ELR (cell line): Measurements from ENCODE around the gene PDE9A.

Experiments used
- DNase-seq: peaks from one replicate; pipeline ENCODE4 v3.0.0-alpha.2; 2015; ENCODE audit warnings: low read depth

Gene PDE9A

DNA sequence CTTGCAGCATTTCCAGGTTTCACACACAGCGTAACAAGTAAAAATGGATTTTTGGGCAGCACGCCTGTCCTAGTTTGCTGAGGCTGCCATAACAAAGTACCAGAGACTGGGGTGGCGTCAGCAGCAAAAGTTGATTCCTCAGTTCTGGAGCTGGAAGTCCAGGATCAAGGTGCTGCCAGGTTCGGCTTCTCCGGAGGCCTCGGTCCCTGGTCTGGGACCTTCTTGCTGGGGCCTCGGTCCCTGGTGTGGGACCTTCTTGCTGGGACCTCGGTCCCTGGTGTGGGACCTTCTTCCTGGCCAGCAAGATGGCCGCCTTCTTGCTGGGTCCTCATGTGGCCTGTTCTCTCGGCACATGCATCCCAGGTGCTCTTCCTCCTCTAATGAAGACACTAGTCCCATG lies 104.0 kb downstream of the PDE9A start:
- DNase-seq = no peak

DNA sequence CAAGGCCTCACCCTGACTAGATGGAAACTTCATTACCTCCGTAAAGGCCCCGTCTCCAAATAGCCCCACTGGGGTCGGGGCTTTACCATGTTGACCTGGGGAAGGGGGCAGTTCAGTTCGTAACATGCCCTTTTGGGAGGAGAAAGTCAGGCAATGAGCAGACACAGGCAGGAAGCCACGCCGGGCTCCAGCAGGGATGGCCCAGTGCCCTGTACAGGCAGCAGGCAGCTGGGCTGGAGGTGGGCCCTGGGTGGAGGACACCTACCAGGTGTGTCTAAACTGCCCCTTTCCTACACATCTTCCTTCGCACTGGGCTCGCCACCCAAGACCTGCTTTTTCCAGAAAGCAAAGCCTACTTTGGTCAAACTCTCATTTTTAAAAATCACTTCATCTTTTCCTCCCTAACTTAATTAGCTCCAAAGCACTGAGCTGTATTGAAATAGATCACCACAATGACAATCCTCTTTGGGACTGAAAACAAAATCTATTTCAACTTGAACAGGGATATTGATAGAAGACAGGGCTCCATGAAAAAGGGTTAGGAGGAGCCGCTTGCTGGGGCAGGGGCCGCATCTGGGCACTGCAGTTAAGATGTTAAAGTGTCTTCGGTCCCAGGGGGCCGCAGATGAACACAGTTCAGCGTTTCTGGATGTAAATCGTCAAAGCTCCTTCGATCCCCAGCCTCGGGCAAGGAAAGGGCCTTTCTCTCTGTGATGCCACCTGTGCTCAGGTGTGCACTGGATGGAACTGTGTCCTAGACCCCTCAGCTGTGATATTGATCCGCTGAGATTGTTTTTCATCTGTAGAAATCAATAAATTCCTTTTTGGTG lies 104.6 kb downstream of the PDE9A start:
- DNase-seq = no peak

DNA sequence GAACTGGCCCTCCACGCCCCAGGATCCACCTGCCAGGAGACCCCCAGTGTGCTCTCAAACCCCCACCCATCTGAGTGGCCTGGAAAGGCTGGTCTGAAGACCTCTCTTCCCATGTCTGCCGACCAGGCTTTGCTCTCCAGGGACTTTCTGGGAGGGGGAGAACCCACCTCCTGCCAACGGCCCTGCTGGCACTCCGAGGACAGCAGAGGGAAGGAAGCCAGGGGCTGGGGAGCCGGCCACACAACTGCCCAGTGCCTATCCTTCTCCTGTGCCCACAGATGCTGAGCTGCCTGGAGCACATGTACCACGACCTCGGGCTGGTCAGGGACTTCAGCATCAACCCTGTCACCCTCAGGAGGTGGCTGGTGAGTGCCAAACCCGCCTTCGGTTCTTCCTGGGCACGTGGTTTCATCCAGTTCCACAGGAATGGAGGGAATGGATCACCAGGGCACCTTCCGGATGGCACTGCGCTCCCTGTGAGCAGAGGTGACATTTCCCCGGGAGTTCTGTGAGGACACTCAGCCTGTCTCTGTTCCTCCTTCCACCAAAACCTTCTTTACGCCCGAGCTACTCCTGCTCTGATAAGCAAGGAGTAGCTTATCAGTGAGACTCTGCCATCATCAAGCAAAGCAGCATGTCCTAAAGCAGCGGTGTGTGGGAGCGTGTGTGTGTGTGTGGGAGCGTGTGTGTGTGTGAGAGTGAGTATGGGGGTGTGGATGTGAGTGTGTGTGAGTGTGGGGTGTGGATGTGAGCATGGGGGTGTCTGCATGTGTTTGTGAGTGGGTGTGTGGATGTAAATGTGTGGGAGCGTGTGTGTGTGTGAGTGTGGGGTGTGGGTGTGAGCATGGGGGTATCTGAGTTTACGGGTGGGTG lies 105.5 kb downstream of the PDE9A start:
- no peak for DNase-seq

DNA sequence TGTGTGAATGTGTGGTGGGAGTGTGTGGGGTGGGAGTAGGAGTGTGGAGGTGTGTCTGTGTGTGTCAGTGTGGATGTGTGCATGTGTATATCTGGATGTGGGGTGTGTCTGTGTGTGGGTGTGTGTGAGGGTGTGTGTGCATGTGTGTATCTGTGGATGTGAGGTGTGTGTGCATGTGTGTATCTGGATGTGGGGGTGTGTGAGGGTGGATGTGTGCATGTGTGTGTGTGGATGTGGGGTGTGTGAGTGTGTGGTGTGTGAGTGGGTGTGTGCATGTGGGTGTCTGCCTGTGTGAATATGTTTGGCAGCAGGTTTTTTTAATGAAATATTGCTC lies 106.1 kb downstream of the PDE9A start:
- DNase-seq = no peak

GRCh38 chr21:42760361-42760950 lies 107.0 kb downstream of the PDE9A start:
- DNase-seq = no peak

- no peak for DNase-seq
Observed at GRCh38 chr21:42760951-42761751, 107.7 kb downstream of the PDE9A start.

DNA sequence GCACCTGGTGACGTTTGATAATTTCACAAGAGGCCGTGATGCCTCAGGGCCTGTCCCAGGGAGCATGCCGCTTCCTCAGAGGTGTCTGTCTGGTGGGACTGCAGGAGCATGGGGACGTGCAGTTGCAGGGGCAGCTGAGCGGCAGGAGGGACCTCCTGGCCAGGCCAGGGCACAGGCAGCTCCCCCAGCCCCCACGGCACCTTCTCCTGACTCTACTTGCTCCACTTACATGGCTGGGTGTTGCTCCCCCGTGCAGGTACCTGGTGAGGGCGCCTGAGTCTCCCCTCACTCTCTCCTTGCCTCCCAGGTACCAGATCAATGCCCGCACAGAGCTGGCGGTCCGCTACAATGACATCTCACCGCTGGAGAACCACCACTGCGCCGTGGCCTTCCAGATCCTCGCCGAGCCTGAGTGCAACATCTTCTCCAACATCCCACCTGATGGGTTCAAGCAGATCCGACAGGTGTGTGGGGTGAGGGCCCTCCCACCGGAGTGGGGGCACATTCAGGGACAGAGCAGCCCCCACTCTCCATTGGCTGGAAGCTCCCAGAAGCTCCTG lies 108.4 kb downstream of the PDE9A start:
- DNase-seq = no peak

DNA sequence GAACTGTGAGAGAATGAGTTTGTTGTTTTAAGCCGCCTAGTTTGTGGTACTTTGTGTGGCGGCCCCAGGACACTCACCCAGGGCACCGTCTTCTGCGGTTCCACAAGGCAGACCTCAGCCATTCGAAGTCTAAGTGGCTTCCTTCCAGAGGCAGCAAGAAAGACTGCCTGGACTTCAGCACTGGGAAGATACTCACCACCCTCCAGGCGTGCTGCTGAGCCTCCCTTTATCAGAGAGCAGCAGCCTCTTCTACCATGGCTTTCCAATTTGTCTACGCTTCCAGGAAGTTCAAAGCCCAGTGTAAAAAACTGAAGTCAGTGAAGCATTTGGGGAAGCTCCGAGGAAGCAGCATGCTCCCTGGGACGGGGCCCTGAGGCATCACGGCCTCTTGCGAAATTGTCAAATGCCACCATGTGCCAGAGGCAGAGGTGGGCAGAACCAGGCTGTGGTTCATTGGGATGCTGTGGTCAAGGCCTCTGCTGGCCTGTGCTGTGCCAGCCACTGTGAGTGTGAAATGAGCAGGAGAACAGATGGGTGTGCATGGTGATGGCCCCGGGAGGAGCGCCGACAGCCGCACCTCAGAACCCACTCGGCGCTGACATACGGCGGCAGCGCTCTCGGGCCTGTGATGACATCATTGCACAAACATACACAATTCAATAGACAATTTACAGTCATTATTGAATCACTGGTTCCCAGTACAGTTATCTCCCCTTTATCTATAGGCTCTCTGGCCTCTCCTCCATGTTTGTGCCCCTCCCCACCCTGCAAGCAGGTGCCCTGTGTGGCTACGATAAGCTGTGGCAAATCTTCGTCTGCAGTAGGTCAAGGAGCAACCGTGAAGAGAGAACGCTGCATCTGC lies 110.4 kb downstream of the PDE9A start:
- DNase-seq = no peak

- DNase-seq = no peak
Observed at GRCh38 chr21:42764443-42764760, 111.0 kb downstream of the PDE9A start.

GRCh38 chr21:42764883-42765282 lies 111.5 kb downstream of the PDE9A start:
- no peak for DNase-seq

GRCh38 chr21:42765656-42766055 lies 112.2 kb downstream of the PDE9A start:
- no peak for DNase-seq

DNA sequence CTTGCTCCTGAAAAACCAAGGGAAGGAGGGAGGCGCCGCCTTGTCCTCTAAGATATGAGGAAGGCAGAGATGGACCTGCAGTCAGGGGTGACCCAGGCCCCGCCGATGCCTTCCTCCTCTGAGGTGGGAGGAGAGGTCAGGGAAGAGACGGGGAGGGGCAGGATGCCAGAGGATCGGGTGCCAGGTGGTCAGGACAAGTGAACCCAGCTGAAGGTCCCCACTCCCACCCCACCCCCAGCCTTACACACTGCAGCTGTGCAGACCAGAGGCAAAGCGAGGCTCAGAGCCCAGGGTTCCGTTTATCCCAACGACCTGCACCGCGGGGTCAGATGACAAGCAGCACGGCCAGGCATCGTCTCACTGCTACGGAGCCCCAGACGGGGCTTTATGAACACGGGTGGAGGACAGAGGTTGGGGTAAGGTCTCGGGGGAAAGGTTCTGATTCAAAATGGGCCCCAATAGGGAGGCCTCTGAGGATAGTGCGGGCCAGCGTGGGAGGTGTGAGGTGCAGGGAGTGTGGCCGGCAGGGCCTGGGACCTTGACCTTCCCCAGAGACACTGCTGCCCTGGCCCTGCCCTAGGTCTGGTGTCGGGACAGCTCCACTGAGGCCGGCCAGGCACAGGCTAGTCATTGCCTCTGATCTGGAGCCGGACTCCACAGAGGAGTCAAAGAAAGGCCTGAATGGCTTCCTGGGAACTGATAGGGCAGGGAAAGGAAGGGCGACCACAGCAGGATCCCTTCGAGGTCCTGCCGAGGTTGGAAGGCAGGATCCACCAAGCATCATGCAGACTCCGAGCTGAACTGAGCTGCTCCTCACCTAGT lies 113.5 kb downstream of the PDE9A start:
- no peak for DNase-seq

GRCh38 chr21:42767561-42767835 lies 114.1 kb downstream of the PDE9A start:
- DNase-seq = no peak

DNA sequence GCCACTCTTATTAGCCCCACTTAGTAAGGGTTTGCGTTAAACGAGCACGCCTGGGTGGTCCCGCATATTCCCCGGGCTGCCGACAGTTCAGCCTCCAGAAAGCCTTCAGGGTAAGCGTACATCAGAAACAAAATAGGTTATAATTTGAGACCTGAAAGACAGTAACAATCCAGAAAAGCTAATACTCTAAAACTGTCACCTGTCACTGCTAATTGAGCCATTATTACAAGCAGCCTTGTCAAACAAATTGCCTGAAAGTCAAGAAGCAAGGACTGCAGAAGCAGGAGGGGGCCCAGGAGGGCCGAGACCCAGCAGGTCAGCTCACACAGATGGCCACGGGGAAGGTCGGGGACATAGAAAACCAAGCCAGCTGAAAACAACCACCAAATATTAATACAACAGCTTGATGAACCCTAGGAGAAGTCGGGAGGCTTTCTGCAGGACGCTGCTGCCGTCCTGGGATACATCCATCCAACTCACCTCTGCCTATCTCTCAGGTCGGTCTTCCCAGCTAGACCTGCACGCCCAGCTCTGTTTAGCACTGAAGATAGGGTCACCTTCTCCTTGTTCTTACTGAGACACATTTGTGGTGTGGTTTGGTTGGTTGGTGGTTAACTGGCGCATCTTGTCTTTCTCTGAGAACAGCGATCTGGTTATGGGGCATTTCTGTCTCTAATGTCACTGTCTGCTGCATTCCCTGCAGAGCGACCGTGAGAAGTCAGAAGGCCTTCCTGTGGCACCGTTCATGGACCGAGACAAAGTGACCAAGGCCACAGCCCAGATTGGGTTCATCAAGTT lies 115.1 kb downstream of the PDE9A start:
- DNase-seq = no peak

DNA sequence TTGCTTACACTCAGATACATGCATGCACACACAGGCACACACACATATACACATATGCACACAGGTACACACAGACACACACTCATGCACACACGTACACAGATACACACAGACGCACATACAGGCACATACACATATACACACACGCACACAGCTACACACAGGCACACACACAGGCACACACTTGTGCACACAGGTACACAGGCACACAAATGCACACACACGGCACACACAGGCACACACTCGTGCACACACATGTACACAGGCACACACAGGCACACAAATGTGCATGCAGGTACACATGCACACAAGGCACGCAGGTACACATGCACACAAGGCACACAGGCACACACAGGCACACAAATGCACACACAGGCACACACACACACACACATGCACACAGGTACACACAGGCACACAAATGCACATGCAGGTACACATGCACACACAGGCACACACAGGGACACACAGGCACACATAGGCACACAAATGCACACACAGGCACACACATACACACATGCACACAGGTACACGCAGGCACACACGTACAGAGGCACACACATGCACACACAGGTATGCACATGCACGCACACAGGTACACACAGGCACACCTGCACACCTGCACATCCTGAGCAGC lies 115.9 kb downstream of the PDE9A start:
- no peak for DNase-seq

- DNase-seq = no peak
Observed at GRCh38 chr21:42769820-42770716, 116.6 kb downstream of the PDE9A start.

GRCh38 chr21:42770717-42771502 lies 117.5 kb downstream of the PDE9A start:
- DNase-seq = no peak
